Transverse colon (tissue), 4 donors: ENCODE measurements around the gene CDA. TPM values are rescaled to one million over a fixed set of nuclear protein-coding genes. Genes with fewer than 3 reads are reported as not detected.

ENCODE experiments used
- DNase-seq: peaks from one replicate; pipeline ENCODE4 v3.0.0-alpha.2; 2019
- H3K27ac ChIP-seq, 4 donors: fragments of 200-600 bp; sonication (generic); 2 replicates each; pipeline ENCODE4 v1.5.1; 2016 to 2018; ENCODE audit warnings: inconsistent platforms in 4 of 4
- H3K27me3 ChIP-seq: fragments of 200-600 bp; sonication (generic); 2 replicates; pipeline ENCODE4 v1.5.1; 2017; ENCODE audit warnings: inconsistent platforms
- H3K36me3 ChIP-seq, 4 donors: fragments of 200-600 bp; sonication (generic); 2 replicates each; pipeline ENCODE4 v1.5.1; 2017 to 2019; ENCODE audit warnings: inconsistent platforms in 4 of 4
- H3K4me1 ChIP-seq, 4 donors: fragments of 200-600 bp; sonication (generic); 2 replicates each; pipeline ENCODE4 v1.5.1; 2017 to 2020; ENCODE audit warnings: inconsistent platforms in 4 of 4
- H3K4me3 ChIP-seq, 4 donors: fragments of 200-600 bp; sonication (generic); 1 replicate in 1 of 4; 2 replicates in 3 of 4; pipeline versions ENCODE4 v1.5.1 to v1.6.1; 2017 to 2019; ENCODE audit warnings: inconsistent platforms in 4 of 4
- H3K9me3 ChIP-seq, 2 donors: fragments of 200-600 bp; sonication (generic); 2 replicates each; pipeline ENCODE4 v1.5.1; 2017 to 2019; ENCODE audit warnings: inconsistent platforms in 2 of 2
- EP300 ChIP-seq: sonication (generic); formaldehyde crosslinking; IDR thresholded peaks from one replicate; pipeline ENCODE4 v1.6.1; 2017; ENCODE audit warnings: antibody characterized with exemption, low read depth
- POLR2A ChIP-seq: fragments of 450-650 bp; IDR thresholded peaks from one replicate; pipeline ENCODE4 v1.6.1; 2016; ENCODE audit warnings: antibody characterized with exemption, mild to moderate bottlenecking, moderate library complexity
- POLR2AphosphoS5 ChIP-seq, 3 donors: sonication (generic); formaldehyde crosslinking; IDR thresholded peaks; one replicate each; pipeline ENCODE4 v1.6.1; 2016; ENCODE audit warnings: antibody characterized with exemption in 3 of 3
- WGBS, 2 donors: methylation state at CpG; one replicate each; pipeline ENCODE4 v1.1.5; 2018; ENCODE audit warnings: low coverage in 1 of 2; 5-methylcytosine and 5-hydroxymethylcytosine counted together
- in situ Hi-C, 4 donors: fragments of 200-750 bp; cut with MboI; loops; one replicate each; pipeline versions ENCODE4 v1.15.0 to v1.15.1; 2017; ENCODE audit warnings: low sequenced_read_pairs in 3 of 4, low pct_ligation_motif_present in 1 of 4, low pct_unique_long_range_greater_than_20kb in 1 of 4
- intact Hi-C: fragments of 100-400 bp; cut with DNase I; formaldehyde crosslinking; loops from one replicate; pipeline ENCODE4 v1.15.1; 2023; ENCODE audit warnings: low total_unique reads
- total RNA-seq, 4 donors: library from RNA; depleted of rRNA; stranded (reverse); fragments of >200 nt; gene quantifications; one replicate each; pipeline ENCODE4 v1.1.0, GENCODE V29; 2016
- TF ChIP-seq, protein P1 (sequence below), 5 experiments: fragments of 200-600 bp in 3 of 5; fragments of 450-650 bp in 2 of 5; sonication (generic) in 3 of 5; IDR thresholded peaks; 1 replicate in 2 of 5; 2 replicates in 3 of 5; pipeline ENCODE4 v1.5.1; 2016 to 2017; ENCODE audit warnings: antibody characterized with exemption in 5 of 5, inconsistent platforms in 3 of 5, mild to moderate bottlenecking in 2 of 5, moderate library complexity in 1 of 5

CDA gene
- total RNA-seq, 4 donors from 2014 or later = 39.7 to 50.5 (median 43.1) TPM; not detected in 1

DNA sequence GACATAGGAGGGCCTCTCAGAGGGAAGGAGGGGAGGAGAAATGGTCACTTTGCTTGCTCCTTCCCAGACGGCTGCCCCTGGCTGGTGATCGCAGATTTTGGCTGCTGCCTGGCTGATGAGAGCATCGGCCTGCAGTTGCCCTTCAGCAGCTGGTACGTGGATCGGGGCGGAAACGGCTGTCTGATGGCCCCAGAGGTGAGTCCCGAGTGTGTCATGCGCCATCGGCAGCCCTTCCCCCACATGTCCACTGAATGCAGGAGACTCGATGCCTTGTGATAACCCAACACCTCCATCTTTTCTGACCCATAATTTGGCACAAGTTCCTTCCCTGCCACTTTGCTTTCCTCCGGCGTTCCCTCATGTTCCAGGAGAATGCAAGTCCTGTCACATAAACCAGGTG is 59.5 kb downstream of the CDA start:
- WGBS, 2 donors = 93% methylated on average over 13 of the region's 13 CpGs; no CpG with 5 or more reads in 1 of the 2 donors
- no peaks in the 10 kb centered on the region for H3K9me3 ChIP-seq
- DNase-seq = no peak
- in situ Hi-C loops = no loop called here
- no peak overlapping the region for H3K4me3 ChIP-seq
- H3K36me3 ChIP-seq = peaks cover 0 to 61% (median 28%) of the 10 kb centered on the region in 4 donors
- H3K4me1 ChIP-seq = no peaks in the 10 kb centered on the region
- no peak overlapping the region for H3K27ac ChIP-seq
- TF ChIP-seq POLR2A = no peak
- no peak for TF ChIP-seq EP300
- TF ChIP-seq, protein P1, sequence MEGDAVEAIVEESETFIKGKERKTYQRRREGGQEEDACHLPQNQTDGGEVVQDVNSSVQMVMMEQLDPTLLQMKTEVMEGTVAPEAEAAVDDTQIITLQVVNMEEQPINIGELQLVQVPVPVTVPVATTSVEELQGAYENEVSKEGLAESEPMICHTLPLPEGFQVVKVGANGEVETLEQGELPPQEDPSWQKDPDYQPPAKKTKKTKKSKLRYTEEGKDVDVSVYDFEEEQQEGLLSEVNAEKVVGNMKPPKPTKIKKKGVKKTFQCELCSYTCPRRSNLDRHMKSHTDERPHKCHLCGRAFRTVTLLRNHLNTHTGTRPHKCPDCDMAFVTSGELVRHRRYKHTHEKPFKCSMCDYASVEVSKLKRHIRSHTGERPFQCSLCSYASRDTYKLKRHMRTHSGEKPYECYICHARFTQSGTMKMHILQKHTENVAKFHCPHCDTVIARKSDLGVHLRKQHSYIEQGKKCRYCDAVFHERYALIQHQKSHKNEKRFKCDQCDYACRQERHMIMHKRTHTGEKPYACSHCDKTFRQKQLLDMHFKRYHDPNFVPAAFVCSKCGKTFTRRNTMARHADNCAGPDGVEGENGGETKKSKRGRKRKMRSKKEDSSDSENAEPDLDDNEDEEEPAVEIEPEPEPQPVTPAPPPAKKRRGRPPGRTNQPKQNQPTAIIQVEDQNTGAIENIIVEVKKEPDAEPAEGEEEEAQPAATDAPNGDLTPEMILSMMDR (IDR thresholded peaks at IDR 0.05) = no peak
- TF ChIP-seq POLR2AphosphoS5 (IDR thresholded peaks at IDR 0.05) = no peak
- H3K27me3 ChIP-seq = no peaks in the 10 kb centered on the region
- intact Hi-C loops = no loop called here

DNA sequence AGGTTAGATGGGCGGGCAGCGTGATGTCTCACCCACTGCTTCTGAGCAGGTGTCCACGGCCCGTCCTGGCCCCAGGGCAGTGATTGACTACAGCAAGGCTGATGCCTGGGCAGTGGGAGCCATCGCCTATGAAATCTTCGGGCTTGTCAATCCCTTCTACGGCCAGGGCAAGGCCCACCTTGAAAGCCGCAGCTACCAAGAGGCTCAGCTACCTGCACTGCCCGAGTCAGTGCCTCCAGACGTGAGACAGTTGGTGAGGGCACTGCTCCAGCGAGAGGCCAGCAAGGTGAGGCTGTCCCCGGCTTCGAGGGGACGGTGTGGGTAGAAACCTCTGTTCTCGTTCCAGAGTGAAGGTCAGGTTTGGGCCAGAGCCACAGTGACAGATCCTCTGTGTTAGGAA is 60.0 kb downstream of the CDA start:
- Histone ChIP-seq H3K27me3 (no peaks in the 10 kb centered on the region), H3K36me3 (peaks cover 0 to 66% (median 30%) of the 10 kb centered on the region in 4 donors), H3K27ac (no peak overlapping the region), H3K9me3 (no peaks in the 10 kb centered on the region), H3K4me1 (no peaks in the 10 kb centered on the region), H3K4me3 (no peak overlapping the region)
- intact Hi-C loops (no loop called here), in situ Hi-C loops (no loop called here)
- WGBS, 2 donors = 95% methylated on average over 15 of the region's 15 CpGs; no CpG with 5 or more reads in 1 of the 2 donors
- no peak for DNase-seq
- no peak for TF ChIP-seq POLR2AphosphoS5 (IDR thresholded peaks at IDR 0.05)
- TF ChIP-seq POLR2A = no peak
- TF ChIP-seq, protein P1 (IDR thresholded peaks at IDR 0.05) = no peak
- no peak for TF ChIP-seq EP300

DNA sequence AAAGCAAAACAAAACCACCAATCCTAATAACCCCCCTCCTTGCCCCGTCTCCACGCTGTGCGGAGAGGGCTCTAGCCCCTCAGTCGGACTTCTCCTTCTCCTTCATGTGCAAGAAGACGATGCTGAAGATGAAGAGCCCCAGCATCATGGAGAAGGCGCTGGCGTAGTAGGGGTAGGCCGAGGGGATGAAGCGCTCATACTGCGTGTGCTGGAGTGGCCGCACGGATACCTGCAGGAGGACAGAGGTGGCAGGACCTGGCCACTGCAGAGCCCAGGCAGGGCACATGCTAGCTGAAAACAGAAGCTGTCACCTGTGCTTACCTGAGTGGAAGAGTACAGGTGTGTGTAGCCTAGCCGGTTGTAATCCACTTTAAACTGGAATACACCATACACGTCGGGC is 63.4 kb downstream of the CDA start:
- WGBS, 2 donors = 96% methylated on average over 15 of the region's 15 CpGs; no CpG with 5 or more reads in 1 of the 2 donors
- Histone ChIP-seq H3K4me3 (no peak overlapping the region), H3K4me1 (no peaks in the 10 kb centered on the region), H3K27me3 (no peaks in the 10 kb centered on the region), H3K36me3 (peaks cover 0 to 72% (median 31%) of the 10 kb centered on the region in 4 donors), H3K9me3 (no peaks in the 10 kb centered on the region), H3K27ac (no peak overlapping the region)
- no peak for DNase-seq
- in situ Hi-C loops = no loop called here
- TF ChIP-seq EP300 (no peak), POLR2A (no peak), POLR2AphosphoS5 (IDR thresholded peaks at IDR 0.05) (no peak)
- TF ChIP-seq, protein P1 (IDR thresholded peaks at IDR 0.05) = no peak
- intact Hi-C loops = no loop called here

DNA sequence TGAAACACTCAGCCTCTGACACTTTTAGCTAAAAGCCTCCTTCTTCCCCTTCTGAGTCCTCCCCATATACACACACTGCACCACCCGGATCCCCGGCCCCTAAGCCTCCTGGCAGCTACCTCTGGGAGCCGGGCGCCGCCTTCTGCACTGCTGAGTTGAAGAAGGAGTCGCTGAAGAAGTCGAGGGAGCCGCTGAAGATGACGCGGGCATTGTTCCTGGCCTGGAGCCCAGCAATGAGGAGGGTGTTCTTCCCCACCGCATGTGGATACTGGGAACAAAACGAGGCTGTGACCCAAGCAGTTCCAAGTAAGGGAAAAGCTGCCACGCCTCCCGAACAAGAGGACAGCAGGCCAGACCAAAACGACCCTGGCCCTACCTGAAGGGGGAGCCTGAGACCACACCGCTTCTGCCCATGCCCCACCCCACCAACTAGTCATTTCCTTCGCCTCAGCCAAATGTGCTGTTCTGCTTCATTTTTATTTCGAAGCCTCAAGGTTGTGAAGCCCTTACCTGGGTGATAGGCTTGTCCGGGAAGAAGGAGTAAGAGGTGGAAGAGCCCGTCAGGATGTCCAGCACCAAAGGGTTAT is 65.3 kb downstream of the CDA start:
- intact Hi-C loops (no loop called here), in situ Hi-C loops (no loop called here)
- Histone ChIP-seq H3K27ac (no peak overlapping the region), H3K4me1 (peaks cover 0 to 3% (median under 1%) of the 10 kb centered on the region in 4 donors), H3K4me3 (no peak overlapping the region), H3K27me3 (no peaks in the 10 kb centered on the region), H3K36me3 (peaks cover 0 to 55% (median 24%) of the 10 kb centered on the region in 4 donors), H3K9me3 (no peaks in the 10 kb centered on the region)
- DNase-seq = no peak
- TF ChIP-seq POLR2A (no peak), EP300 (no peak), POLR2AphosphoS5 (IDR thresholded peaks at IDR 0.05) (peak in 1 of 3 donors; percentile 4)
- WGBS, 2 donors = 84% methylated on average over 20 of the region's 20 CpGs; no CpG with 5 or more reads in 1 of the 2 donors
